Small intestine (tissue), 7 donors: Measurements from ENCODE around the gene KIF26B. TPM values are rescaled to one million over a fixed set of nuclear protein-coding genes. Genes with fewer than 3 reads are reported as not detected.

Experiments
- DNase-seq, 2 donors: peaks; one replicate each; pipeline versions ENCODE4 v3.0.0 to v3.0.0-alpha.2; 2013
- FAIRE-seq: peaks from 2 replicates; lab custom pipeline; 2012; peaks lifted over from hg19 to GRCh38; lab: Jason Lieb, UNC
- H3K27ac ChIP-seq, 3 donors: one replicate each; pipeline ENCODE4 v1.5.1; 2013; ENCODE audit warnings: low read length in 2 of 3, mild to moderate bottlenecking in 2 of 3, control low read depth in 1 of 3, inconsistent platforms in 1 of 3, low read depth in 1 of 3, moderate library complexity in 1 of 3
- H3K27me3 ChIP-seq, 3 donors: one replicate each; pipeline ENCODE4 v1.6.1; 2013; ENCODE audit warnings: low read length in 3 of 3, inconsistent platforms in 1 of 3; ENCODE audit not compliant: control insufficient read depth in 3 of 3, insufficient read depth in 3 of 3
- H3K36me3 ChIP-seq, 3 donors: one replicate each; pipeline ENCODE4 v1.6.1; 2013; ENCODE audit warnings: low read length in 3 of 3, inconsistent platforms in 1 of 3, low read depth in 1 of 3, mild to moderate bottlenecking in 1 of 3, moderate library complexity in 1 of 3; ENCODE audit not compliant: control insufficient read depth in 3 of 3, insufficient read depth in 2 of 3
- H3K4me1 ChIP-seq, 3 donors: one replicate each; pipeline ENCODE4 v1.6.1; 2013; ENCODE audit warnings: low read length in 2 of 3, inconsistent platforms in 1 of 3, low read depth in 1 of 3, mild to moderate bottlenecking in 1 of 3, moderate library complexity in 1 of 3; ENCODE audit not compliant: control insufficient read depth in 3 of 3, insufficient read depth in 2 of 3
- H3K4me3 ChIP-seq, 3 donors: one replicate each; pipeline ENCODE4 v1.5.1; 2013; ENCODE audit warnings: low read length in 3 of 3, control low read depth in 1 of 3, inconsistent platforms in 1 of 3, low read depth in 1 of 3, mild to moderate bottlenecking in 1 of 3, moderate library complexity in 1 of 3
- H3K9me3 ChIP-seq, 2 donors: one replicate each; pipeline ENCODE4 v1.6.1; 2013; ENCODE audit warnings: low read depth in 1 of 2, low read length in 1 of 2; ENCODE audit not compliant: control insufficient read depth in 2 of 2, insufficient read depth in 1 of 2
- WGBS, 3 donors: extraction: QIAGEN DNeasy Blood & Tissue Kit; methylation state at CpG; one replicate each; pipeline ENCODE4 v1.1.7; 2013; 5-methylcytosine and 5-hydroxymethylcytosine counted together
- polyA plus RNA-seq, 4 donors: library from polyadenylated mRNA; stranded (reverse) in 3 of 4; unstranded in 1 of 4; fragments of 200-250 nt in 3 of 4; fragments of 120-200 nt in 1 of 4; gene quantifications; one replicate each; pipeline versions ENCODE4 v1.2.1 to v1.2.3, GENCODE V29; 2013
- donor health status: healthy with polysubstance abuse.
- donor health status: control.
- donor health status: control.
- donor health status: Bipolar disorder and iron deficiency.
- donor health status: healthy.

KIF26B gene
- polyA plus RNA-seq, 4 donors = 0.27 to 4.0 (median 1.3) TPM; not detected in 1

GRCh38 chr1:245688536-245689453 lies 534.0 kb downstream of the KIF26B start:
- H3K27ac ChIP-seq = no peak overlapping the region
- H3K4me3 ChIP-seq = no peak overlapping the region
- H3K4me1 ChIP-seq = no peaks in the 10 kb centered on the region
- 88 to 89% (median 89%) methylated on average over 54 to 63 of the region's 63 CpGs for WGBS, 3 donors
- no peak for FAIRE-seq
- H3K9me3 ChIP-seq = no peaks in the 10 kb centered on the region
- DNase-seq = no peak
- no peaks in the 10 kb centered on the region for H3K27me3 ChIP-seq
- peaks cover 0 to 16% (median 0%) of the 10 kb centered on the region in 3 donors for H3K36me3 ChIP-seq

DNA sequence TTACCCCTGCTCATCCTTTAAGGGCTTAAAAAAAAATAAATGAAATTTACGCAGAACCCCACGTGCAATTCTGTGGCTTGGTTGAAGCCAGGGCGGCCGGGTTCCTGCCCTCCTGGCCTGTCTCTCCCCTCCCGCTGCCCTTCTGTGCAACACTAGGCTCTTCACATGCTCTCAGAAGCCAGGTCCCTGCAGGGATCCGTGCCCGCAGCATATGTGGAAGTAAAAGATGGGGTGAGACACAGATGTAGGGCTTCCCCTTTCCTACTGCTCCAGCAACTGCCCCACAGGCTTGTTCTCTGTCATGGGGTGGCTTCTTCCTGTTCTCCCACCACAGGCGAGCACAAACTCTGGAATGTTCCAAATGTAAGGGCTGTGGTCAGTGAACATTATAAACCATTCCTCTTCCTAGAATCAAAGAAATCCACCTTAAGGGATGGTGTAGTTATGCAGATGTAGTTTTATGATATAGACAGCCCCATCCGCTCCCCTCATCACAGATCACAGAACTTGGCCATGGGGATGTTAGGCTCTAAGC lies 535.4 kb downstream of the KIF26B start:
- no peaks in the 10 kb centered on the region for H3K9me3 ChIP-seq
- peaks cover 0 to 17% (median 0%) of the 10 kb centered on the region in 3 donors for H3K36me3 ChIP-seq
- no peaks in the 10 kb centered on the region for H3K4me1 ChIP-seq
- H3K4me3 ChIP-seq = no peak overlapping the region
- WGBS, 3 donors = 81% methylated on average over 9 of the region's 9 CpGs
- DNase-seq (no peak), FAIRE-seq (no peak)
- H3K27ac ChIP-seq = no peak overlapping the region
- no peaks in the 10 kb centered on the region for H3K27me3 ChIP-seq

DNA sequence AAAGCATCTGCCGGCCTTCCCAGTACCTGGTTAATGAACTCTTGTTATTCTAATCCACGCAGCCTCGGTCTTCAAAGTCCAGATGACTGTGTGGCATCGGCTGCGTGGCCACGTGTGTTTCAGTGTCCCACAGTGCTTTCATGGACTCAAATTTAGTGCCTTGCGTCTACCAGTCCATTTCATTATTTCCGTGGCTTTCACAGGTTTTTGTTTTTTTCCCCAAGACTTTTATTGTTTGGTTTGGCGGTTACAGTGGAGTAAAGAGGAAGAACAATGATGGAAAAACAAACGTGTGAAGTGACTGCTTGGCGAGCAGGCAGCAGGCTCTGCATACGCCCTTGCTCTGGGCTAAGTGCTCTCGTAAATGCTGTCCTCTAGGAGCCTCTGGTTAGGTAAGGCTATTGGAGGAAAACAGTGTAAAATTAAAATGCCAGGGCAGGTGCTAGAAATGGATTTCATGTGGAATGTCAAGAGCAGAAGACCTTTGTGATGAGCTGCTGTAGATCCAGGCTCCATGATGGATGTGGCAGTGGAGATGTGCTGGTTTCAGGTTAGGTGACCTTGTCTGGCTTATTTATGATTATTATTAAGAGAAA lies 536.3 kb downstream of the KIF26B start:
- H3K4me1 ChIP-seq = no peaks in the 10 kb centered on the region
- WGBS, 3 donors = 78 to 81% (median 81%) methylated on average over 13 of the region's 13 CpGs
- H3K27me3 ChIP-seq = no peaks in the 10 kb centered on the region
- peaks cover 0 to 11% (median 0%) of the 10 kb centered on the region in 3 donors for H3K36me3 ChIP-seq
- H3K9me3 ChIP-seq = peaks cover 0 to under 1% of the 10 kb centered on the region in 2 donors
- no peak overlapping the region for H3K4me3 ChIP-seq
- DNase-seq (no peak), FAIRE-seq (no peak)
- H3K27ac ChIP-seq = no peak overlapping the region

DNA sequence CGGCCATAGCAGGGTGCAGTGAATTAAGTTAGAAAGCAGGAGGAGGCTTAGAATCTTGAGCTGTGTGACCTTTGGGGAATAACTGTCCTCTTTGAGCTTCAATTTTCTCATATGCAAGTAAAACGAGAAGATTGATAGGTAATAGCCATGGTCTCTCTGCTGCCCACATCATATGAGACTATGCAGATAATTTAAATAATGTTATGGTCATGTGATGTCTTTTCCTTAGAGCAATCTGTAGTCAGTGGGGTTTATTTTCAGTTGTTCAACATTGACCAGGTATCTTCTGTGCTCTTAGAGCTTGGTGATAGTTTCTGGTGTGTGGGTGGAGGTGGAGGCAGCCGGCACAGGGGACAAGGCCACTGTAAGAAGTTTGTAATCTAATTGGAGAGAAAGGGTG lies 537.1 kb downstream of the KIF26B start:
- no peak for FAIRE-seq
- H3K27ac ChIP-seq = no peak overlapping the region
- WGBS, 3 donors = 85 to 95% (median 91%) methylated on average over 3 of the region's 3 CpGs
- H3K9me3 ChIP-seq = peaks cover 0 to 4% of the 10 kb centered on the region in 2 donors
- DNase-seq = no peak
- H3K4me3 ChIP-seq = no peak overlapping the region
- H3K4me1 ChIP-seq = no peaks in the 10 kb centered on the region
- no peaks in the 10 kb centered on the region for H3K27me3 ChIP-seq
- peaks cover 0 to 6% (median 0%) of the 10 kb centered on the region in 3 donors for H3K36me3 ChIP-seq

DNA sequence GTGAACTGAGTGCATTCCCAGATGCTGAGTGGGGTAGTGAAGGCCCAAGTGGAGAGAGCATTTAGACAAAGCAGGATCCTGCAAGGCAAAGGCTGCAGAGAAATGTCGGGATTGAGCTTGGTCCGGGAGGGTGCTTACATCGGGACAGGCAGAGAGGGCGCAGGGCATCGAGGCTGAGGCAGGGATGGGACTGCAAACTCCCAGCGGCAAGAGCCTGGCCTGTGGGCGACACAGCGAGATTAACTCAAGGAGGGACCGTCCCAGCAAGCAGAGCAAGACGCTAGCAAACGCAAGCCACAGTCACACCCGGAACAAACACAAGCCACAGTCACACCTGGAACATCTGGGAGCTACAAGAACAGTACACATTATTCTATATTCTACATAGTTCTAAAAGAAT lies 537.5 kb downstream of the KIF26B start:
- Histone ChIP-seq H3K4me3 (no peak overlapping the region), H3K27ac (no peak overlapping the region), H3K9me3 (peaks cover 0 to 4% of the 10 kb centered on the region in 2 donors), H3K27me3 (no peaks in the 10 kb centered on the region), H3K36me3 (peaks cover 0 to 6% (median 0%) of the 10 kb centered on the region in 3 donors), H3K4me1 (no peaks in the 10 kb centered on the region)
- FAIRE-seq (no peak), DNase-seq (no peak)
- WGBS, 3 donors = 93 to 96% (median 94%) methylated on average over 12 of the region's 12 CpGs

DNA sequence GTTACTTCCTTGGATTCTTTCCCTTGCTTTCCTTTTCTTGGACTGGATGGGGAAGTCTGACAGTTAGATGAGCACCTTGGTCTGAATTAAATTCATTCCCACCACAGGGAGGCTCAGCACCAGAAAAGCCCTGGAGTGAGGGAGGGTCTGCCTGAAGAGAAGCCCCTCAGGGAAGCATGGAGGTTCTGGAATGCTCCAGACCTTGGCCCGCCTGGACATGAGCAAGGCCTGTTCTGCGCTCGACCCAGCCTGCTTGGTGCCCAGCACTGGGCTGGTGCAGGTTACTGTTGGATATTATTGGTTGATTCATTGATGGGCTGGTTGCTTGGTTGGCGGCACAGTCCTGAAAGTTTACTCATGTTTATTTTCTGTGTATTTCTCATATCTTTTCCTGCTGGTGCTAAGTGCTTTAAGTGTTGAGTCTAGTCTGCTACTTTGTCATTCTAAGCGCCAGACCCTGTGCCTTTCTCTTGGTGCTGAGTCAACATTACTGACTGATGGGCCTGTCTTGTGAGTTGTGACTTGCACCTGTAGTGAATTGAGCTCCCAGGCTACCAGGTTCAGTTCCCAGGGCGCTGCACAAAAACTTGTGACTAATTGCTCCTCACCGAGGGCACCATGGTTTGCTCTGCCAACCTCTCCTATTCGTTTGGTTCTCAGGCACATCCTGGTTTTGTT lies 538.5 kb downstream of the KIF26B start:
- Histone ChIP-seq H3K4me1 (no peaks in the 10 kb centered on the region), H3K36me3 (peaks cover 0 to 6% (median 0%) of the 10 kb centered on the region in 3 donors), H3K27ac (no peak overlapping the region), H3K9me3 (peaks cover 0 to 4% of the 10 kb centered on the region in 2 donors), H3K4me3 (no peak overlapping the region), H3K27me3 (no peaks in the 10 kb centered on the region)
- FAIRE-seq (no peak), DNase-seq (no peak)
- 78 to 87% (median 83%) methylated on average over 8 of the region's 8 CpGs for WGBS, 3 donors

DNA sequence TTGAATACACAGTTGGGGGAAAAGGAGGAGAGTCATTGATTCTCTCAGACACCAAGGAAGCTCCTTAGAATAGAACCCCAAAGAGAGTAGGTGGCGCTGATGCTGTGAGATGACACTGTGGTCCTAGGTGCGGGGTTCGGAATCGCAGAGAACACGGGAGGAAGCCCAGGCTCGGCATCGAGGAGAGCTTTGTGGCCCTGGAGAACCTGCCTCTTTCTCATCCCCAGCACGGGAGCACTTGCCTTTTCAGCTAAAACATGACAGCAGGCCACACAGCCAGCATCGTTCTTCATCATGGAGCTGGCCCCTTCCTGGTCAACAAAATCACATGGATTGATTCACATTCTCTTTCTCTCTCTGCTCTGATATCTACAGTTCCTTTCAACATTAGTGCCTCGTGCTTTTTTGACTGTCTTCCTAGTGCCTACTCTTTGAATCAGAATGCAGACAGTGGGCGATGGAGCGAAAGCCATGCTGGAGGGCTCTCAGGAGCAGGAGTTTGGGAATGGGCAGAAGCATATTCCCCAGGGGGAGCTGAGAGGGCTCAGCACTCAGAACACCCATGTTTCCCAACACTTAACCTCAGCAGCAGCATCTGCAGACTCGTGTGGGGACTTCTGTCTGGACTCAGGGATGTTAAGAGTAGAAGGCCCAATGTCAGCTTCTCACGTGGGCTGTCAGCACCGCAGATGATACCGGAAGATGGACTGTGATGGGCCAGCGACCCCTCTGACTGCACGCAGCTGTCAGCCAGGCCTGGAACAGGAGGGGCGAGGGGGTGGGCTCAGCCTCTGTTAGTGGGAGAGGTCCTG lies 539.4 kb downstream of the KIF26B start:
- no peak for FAIRE-seq
- Histone ChIP-seq H3K27ac (no peak overlapping the region), H3K4me1 (no peaks in the 10 kb centered on the region), H3K9me3 (peaks cover 0 to 4% of the 10 kb centered on the region in 2 donors), H3K36me3 (peaks cover 0 to 4% (median 0%) of the 10 kb centered on the region in 3 donors), H3K27me3 (no peaks in the 10 kb centered on the region), H3K4me3 (no peak overlapping the region)
- no peak for DNase-seq
- 87 to 89% (median 89%) methylated on average over 19 of the region's 19 CpGs for WGBS, 3 donors
